H1 (cell line): ENCODE measurements around the gene RGS9. TPM values are rescaled to one million over a fixed set of nuclear protein-coding genes. Genes with fewer than 3 reads are reported as not detected.

Source experiments
- CBX5 ChIP-seq: fragments of 300-800, 300-1000 bp; sonication (generic); IDR thresholded peaks from 2 replicates; pipeline ENCODE4 v1.7.1; 2016; ENCODE audit warnings: antibody characterized with exemption, low read length, low read depth
- CBX8 ChIP-seq: fragments of 300-800, 300-1000 bp; sonication (generic); IDR thresholded peaks from 2 replicates; pipeline ENCODE4 v1.7.1; 2016; ENCODE audit warnings: low read depth, low read length, borderline replicate concordance
- GTF2F1 ChIP-seq: IDR thresholded peaks from 2 replicates; pipeline ENCODE4 v1.6.1; 2012; ENCODE audit warnings: low read depth, low read length, improper control_type of control experiment, borderline replicate concordance
- JUND ChIP-seq: IDR thresholded peaks from 2 replicates; pipeline ENCODE4 v1.6.1; 2011; ENCODE audit warnings: mild to moderate bottlenecking, improper control_type of control experiment, low read length
- KDM4A ChIP-seq: IDR thresholded peaks from one replicate; pipeline ENCODE4 v1.7.1; 2012; ENCODE audit warnings: low read depth, mild to moderate bottlenecking, moderate library complexity, low read length, inconsistent platforms; ENCODE audit not compliant: severe bottlenecking
- PHF8 ChIP-seq: fragments of 200-600 bp; sonication (generic); conservative IDR thresholded peaks from 2 replicates; pipeline ENCODE4 v1.7.1; 2012; ENCODE audit warnings: low read depth, mild to moderate bottlenecking, inconsistent platforms, low read length, moderate library complexity
- POLR2A ChIP-seq, 2 experiments: IDR thresholded peaks; 1 replicate in 1 of 2; 2 replicates in 1 of 2; pipeline ENCODE4 v1.6.1; 2011; ENCODE audit warnings: low read depth in 2 of 2, low read length in 2 of 2, mild to moderate bottlenecking in 2 of 2; ENCODE audit errors: control extremely low read depth in 1 of 2
- POLR2AphosphoS5 ChIP-seq: IDR thresholded peaks from 2 replicates; pipeline ENCODE4 v1.6.1; 2011; ENCODE audit warnings: low read depth, low read length
- SIX5 ChIP-seq: IDR thresholded peaks from 2 replicates; pipeline ENCODE4 v1.6.1; 2011; ENCODE audit warnings: mild to moderate bottlenecking, low read depth, low read length
- TAF1 ChIP-seq: IDR thresholded peaks from 2 replicates; pipeline ENCODE4 v1.6.1; 2011; ENCODE audit warnings: mild to moderate bottlenecking, low read depth, low read length
- TAF7 ChIP-seq: optimal IDR thresholded peaks from 2 replicates; pipeline ENCODE3; 2011; ENCODE audit warnings: low read depth, mild to moderate bottlenecking, inconsistent platforms, low read length, moderate library complexity, borderline replicate concordance
- polyA plus RNA-seq, 7 experiments: library from polyadenylated mRNA; depleted of rRNA in 3 of 7; stranded (reverse) in 5 of 7; unstranded in 2 of 7; fragments of >200 nt in 5 of 7; fragments of 200-250 nt in 2 of 7; gene quantifications; 1 replicate in 5 of 7; 2 replicates in 1 of 7; 4 replicates in 1 of 7; pipeline versions ENCODE4 v1.2.1 to v1.2.3, GENCODE V29; 2011 to 2013; ENCODE audit warnings: missing spikeins in 2 of 7, mixed read lengths in 2 of 7
- total RNA-seq: library from RNA; stranded (reverse); fragmentation: NEBNext Ultra II Directional; extraction: Animal tissue kit (Norgen Biotek cat#: 25700); gene quantifications from 2 replicates; pipeline ENCODE4 v1.2.1, GENCODE V29; 2021
- TF ChIP-seq, protein P1 (sequence below): fragments of 300-600 bp; sonication (generic); IDR thresholded peaks from 2 replicates; pipeline ENCODE4 v1.7.1; 2012; ENCODE audit warnings: low read length, moderate library complexity, mild to moderate bottlenecking, inconsistent platforms; ENCODE audit not compliant: insufficient replicate concordance

RGS9 gene
- total and polyA plus RNA-seq, 2 of the 8 experiments (the other 6 are each of a cell fraction or from before 2014, with no cell fraction given) = 8.9 to 20.5 TPM

DNA sequence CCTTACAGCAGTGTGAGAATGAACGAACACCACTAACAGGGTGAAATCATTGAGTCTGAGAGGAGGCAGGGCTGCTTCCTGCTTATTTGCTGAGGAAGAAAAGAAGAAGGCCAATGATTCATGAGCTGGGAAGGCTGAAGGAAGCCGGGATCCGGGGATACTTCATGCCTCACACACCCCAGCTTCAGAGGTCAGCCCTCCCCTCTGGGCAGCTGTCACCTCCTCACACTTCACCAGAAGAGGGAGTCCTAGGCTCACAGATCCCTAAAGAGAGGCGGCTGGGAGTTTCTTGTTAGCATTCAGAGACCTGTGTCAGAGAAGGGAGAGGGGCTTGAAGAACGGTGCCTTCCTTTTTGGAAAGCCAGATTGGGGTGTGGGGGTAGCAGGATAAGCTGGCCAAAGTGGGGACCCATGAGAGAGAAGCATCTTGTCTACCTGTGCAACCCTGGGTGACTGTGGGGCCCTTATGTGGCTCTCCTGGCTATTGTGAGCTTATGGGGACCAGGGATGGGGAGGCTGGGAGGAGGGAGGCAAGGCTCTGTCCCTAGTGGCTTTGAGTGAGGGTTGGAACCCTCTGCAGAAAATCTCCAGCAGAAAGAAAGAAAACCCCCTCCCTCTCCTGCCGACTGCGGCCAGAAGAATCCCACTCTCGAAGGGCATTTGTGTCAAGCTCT is 94.6 kb downstream of the RGS9 start (continued):
- TF ChIP-seq, protein P1, sequence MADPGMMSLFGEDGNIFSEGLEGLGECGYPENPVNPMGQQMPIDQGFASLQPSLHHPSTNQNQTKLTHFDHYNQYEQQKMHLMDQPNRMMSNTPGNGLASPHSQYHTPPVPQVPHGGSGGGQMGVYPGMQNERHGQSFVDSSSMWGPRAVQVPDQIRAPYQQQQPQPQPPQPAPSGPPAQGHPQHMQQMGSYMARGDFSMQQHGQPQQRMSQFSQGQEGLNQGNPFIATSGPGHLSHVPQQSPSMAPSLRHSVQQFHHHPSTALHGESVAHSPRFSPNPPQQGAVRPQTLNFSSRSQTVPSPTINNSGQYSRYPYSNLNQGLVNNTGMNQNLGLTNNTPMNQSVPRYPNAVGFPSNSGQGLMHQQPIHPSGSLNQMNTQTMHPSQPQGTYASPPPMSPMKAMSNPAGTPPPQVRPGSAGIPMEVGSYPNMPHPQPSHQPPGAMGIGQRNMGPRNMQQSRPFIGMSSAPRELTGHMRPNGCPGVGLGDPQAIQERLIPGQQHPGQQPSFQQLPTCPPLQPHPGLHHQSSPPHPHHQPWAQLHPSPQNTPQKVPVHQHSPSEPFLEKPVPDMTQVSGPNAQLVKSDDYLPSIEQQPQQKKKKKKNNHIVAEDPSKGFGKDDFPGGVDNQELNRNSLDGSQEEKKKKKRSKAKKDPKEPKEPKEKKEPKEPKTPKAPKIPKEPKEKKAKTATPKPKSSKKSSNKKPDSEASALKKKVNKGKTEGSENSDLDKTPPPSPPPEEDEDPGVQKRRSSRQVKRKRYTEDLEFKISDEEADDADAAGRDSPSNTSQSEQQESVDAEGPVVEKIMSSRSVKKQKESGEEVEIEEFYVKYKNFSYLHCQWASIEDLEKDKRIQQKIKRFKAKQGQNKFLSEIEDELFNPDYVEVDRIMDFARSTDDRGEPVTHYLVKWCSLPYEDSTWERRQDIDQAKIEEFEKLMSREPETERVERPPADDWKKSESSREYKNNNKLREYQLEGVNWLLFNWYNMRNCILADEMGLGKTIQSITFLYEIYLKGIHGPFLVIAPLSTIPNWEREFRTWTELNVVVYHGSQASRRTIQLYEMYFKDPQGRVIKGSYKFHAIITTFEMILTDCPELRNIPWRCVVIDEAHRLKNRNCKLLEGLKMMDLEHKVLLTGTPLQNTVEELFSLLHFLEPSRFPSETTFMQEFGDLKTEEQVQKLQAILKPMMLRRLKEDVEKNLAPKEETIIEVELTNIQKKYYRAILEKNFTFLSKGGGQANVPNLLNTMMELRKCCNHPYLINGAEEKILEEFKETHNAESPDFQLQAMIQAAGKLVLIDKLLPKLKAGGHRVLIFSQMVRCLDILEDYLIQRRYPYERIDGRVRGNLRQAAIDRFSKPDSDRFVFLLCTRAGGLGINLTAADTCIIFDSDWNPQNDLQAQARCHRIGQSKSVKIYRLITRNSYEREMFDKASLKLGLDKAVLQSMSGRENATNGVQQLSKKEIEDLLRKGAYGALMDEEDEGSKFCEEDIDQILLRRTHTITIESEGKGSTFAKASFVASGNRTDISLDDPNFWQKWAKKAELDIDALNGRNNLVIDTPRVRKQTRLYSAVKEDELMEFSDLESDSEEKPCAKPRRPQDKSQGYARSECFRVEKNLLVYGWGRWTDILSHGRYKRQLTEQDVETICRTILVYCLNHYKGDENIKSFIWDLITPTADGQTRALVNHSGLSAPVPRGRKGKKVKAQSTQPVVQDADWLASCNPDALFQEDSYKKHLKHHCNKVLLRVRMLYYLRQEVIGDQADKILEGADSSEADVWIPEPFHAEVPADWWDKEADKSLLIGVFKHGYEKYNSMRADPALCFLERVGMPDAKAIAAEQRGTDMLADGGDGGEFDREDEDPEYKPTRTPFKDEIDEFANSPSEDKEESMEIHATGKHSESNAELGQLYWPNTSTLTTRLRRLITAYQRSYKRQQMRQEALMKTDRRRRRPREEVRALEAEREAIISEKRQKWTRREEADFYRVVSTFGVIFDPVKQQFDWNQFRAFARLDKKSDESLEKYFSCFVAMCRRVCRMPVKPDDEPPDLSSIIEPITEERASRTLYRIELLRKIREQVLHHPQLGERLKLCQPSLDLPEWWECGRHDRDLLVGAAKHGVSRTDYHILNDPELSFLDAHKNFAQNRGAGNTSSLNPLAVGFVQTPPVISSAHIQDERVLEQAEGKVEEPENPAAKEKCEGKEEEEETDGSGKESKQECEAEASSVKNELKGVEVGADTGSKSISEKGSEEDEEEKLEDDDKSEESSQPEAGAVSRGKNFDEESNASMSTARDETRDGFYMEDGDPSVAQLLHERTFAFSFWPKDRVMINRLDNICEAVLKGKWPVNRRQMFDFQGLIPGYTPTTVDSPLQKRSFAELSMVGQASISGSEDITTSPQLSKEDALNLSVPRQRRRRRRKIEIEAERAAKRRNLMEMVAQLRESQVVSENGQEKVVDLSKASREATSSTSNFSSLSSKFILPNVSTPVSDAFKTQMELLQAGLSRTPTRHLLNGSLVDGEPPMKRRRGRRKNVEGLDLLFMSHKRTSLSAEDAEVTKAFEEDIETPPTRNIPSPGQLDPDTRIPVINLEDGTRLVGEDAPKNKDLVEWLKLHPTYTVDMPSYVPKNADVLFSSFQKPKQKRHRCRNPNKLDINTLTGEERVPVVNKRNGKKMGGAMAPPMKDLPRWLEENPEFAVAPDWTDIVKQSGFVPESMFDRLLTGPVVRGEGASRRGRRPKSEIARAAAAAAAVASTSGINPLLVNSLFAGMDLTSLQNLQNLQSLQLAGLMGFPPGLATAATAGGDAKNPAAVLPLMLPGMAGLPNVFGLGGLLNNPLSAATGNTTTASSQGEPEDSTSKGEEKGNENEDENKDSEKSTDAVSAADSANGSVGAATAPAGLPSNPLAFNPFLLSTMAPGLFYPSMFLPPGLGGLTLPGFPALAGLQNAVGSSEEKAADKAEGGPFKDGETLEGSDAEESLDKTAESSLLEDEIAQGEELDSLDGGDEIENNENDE = no peak
- TF ChIP-seq JUND (0 out of 2 replicates have a peak, but pooled peaks have one; percentile 7), TAF1 (no peak), GTF2F1 (no peak), POLR2A (IDR thresholded peaks at IDR 0.05; ENCODE audit: control extremely low read depth in 1 of 2, low read depth in 2 of 2, low read length in 2 of 2) (no peak), CBX8 (no peak), POLR2AphosphoS5 (no peak), KDM4A (no peak), PHF8 (no peak), SIX5 (no peak), TAF7 (no peak), CBX5 (no peak)
